Ectodermal cell (in vitro differentiated cells): ENCODE results near the gene P2RY8.
"Not testable (repeated sequence)": the region's sequence is repeated elsewhere in the genome, so short reads cannot be mapped to it uniquely, and the experiment has no call there.

Experiments
- H3K27ac ChIP-seq: 2 replicates; pipeline ENCODE4 v1.7.0; 2013; ENCODE audit warnings: mild to moderate bottlenecking, low read depth, low read length; ENCODE audit not compliant: insufficient read depth, poor library complexity, severe bottlenecking
- H3K27me3 ChIP-seq: 2 replicates; pipeline ENCODE4 v1.7.0; 2013; ENCODE audit warnings: mild to moderate bottlenecking, low read length; ENCODE audit not compliant: insufficient read depth, control insufficient read depth, poor library complexity, severe bottlenecking
- H3K36me3 ChIP-seq: one replicate; pipeline ENCODE4 v1.7.0; 2013; ENCODE audit warnings: low read length; ENCODE audit not compliant: control insufficient read depth, insufficient read depth
- H3K4me1 ChIP-seq: one replicate; pipeline ENCODE4 v1.7.0; 2013; ENCODE audit warnings: low read length; ENCODE audit not compliant: control insufficient read depth, insufficient read depth
- H3K4me3 ChIP-seq: 2 replicates; pipeline ENCODE4 v1.7.0; 2013; ENCODE audit warnings: low read depth, low read length, control low read depth; ENCODE audit not compliant: insufficient read depth
- H3K9me3 ChIP-seq: 2 replicates; pipeline ENCODE4 v1.7.0; 2013; ENCODE audit warnings: mild to moderate bottlenecking, low read length, moderate library complexity; ENCODE audit not compliant: control insufficient read depth
- WGBS, 2 experiments: methylation state at CpG; one replicate each; pipeline ENCODE4 v1.1.7; 2013; ENCODE audit warnings: missing lambda C conversion rate in 2 of 2; 5-methylcytosine and 5-hydroxymethylcytosine counted together

The P2RY8 gene

GRCh38 chrX:1564750-1565683 lies 28.0 kb upstream of the P2RY8 start:
- Histone ChIP-seq H3K27ac (no peak overlapping the region), H3K27me3 (no peaks in the 10 kb centered on the region), H3K4me3 (no peak overlapping the region), H3K36me3 (no peaks in the 10 kb centered on the region), H3K9me3 (no peaks in the 10 kb centered on the region), H3K4me1 (no peaks in the 10 kb centered on the region)
- WGBS, 2 experiments: 85 to 86% methylated on average over 8 to 9 of the region's 10 CpGs

DNA sequence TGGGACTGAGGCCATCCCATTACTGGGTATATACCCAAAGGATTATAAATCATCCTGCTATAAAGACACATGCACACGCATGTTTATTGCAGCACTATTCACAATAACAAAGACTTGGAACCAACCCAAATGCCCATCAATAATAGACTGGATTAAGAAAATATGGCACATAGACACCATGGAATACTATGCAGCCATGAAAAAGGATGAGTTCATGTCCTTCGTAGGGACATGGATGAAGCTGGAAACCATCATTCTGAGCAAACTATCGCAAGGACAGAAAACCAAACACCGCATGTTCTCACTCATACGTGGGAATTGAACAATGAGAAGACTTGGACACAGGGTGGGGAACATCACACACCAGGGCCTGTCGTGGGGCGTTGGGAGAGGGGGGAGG lies 27.1 kb upstream of the P2RY8 start:
- not testable (repeated sequence) for H3K4me1 ChIP-seq, H3K9me3 ChIP-seq, H3K36me3 ChIP-seq, H3K27me3 ChIP-seq, H3K27ac ChIP-seq, H3K4me3 ChIP-seq
- 87 to 91% methylated on average over 7 of the region's 7 CpGs for WGBS, 2 experiments

GRCh38 chrX:1561164-1561563 lies 24.2 kb upstream of the P2RY8 start:
- Histone ChIP-seq H3K27ac (no peak overlapping the region), H3K36me3 (no peaks in the 10 kb centered on the region), H3K4me3 (no peak overlapping the region), H3K4me1 (no peaks in the 10 kb centered on the region), H3K9me3 (no peaks in the 10 kb centered on the region), H3K27me3 (no peaks in the 10 kb centered on the region)
- 84 to 87% methylated on average over 2 of the region's 2 CpGs for WGBS, 2 experiments

GRCh38 chrX:1558761-1559468 lies 21.9 kb upstream of the P2RY8 start:
- Histone ChIP-seq H3K36me3 (no peaks in the 10 kb centered on the region), H3K4me1 (no peaks in the 10 kb centered on the region), H3K9me3 (no peaks in the 10 kb centered on the region), H3K27me3 (no peaks in the 10 kb centered on the region), H3K4me3 (no peak overlapping the region), H3K27ac (no peak overlapping the region)
- 87 to 88% methylated on average over 13 of the region's 13 CpGs for WGBS, 2 experiments

DNA sequence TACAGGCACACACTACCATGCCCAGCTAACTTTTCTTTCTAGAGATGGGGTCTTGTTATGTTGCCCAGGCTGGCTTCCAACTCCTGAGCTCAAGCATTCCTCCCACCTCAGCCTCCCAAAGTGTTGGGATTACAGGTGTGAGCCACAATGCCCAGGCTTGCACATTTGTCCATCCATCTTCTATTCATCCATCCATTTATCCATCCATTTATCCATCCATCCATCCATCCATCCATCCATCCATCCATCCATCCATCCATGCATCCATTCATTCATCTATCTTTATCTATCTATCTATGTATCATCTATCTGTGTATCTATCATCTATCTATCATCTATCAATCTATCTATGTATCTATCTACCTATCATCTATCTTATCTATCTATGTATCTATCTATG lies 20.5 kb upstream of the P2RY8 start:
- not testable (repeated sequence) for H3K4me3 ChIP-seq, H3K9me3 ChIP-seq, H3K27me3 ChIP-seq, H3K27ac ChIP-seq, H3K4me1 ChIP-seq, H3K36me3 ChIP-seq

DNA sequence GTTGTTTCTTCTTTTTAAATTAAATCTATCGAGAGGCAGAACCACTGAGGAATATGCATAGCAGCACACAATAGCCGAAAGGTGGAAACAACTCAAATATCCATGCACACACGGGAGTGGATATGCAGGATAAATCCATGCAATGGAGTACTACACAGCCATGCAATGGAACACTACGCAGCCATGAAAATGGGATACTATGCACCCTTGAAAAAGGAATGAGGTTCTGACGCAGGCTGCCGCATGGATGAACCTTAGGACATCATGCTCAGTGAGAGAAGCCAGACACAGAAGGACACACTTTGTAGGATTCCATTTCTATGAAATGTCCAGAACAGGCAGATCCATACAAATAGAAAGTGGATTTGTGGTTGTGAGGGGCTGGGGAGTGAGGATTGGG lies 18.4 kb upstream of the P2RY8 start:
- Histone ChIP-seq H3K36me3 (no peaks in the 10 kb centered on the region), H3K27me3 (no peaks in the 10 kb centered on the region), H3K4me3 (no peak overlapping the region), H3K9me3 (no peaks in the 10 kb centered on the region), H3K27ac (no peak overlapping the region), H3K4me1 (no peaks in the 10 kb centered on the region)
- WGBS, 2 experiments: 94 to 95% methylated on average over 6 of the region's 6 CpGs

DNA sequence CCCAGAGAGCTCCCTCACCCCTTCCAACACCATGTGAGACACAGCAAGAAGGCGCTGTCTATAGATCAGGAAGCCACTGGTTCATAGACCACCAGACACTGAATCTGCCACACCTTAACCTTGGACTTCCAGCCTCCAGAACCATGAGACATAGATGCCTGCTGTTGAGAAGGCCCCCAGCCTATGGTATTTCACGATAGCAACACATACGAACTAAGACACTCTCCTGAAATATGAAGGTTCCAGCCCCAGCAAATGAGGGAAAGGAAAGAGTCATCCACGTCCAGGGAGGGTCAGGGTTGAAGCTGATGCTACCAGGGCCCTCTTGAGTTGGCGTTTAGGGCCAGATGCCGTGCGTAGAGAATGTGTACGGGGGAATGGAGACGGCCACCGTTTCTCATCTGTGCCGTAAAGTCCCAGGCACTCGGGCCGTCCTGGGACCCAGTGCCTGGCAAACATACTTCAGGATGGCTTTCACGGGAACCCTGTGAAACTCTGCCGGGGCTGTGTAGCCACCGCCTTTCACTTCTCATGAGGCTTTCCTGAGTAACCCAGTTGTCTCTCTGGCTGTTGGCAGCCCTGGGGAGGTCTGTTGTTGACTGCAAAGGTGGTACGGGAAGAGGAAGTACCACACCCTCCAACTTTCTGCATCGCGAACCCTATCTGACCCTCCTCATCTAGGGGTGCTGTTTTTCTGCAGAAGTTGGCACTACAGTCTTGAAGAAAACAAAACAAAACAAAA lies 17.7 kb upstream of the P2RY8 start:
- H3K9me3 ChIP-seq: no peaks in the 10 kb centered on the region
- 93 to 94% methylated on average over 19 of the region's 19 CpGs for WGBS, 2 experiments
- H3K27ac ChIP-seq: no peak overlapping the region
- no peak overlapping the region for H3K4me3 ChIP-seq
- H3K27me3 ChIP-seq: no peaks in the 10 kb centered on the region
- no peaks in the 10 kb centered on the region for H3K4me1 ChIP-seq
- no peaks in the 10 kb centered on the region for H3K36me3 ChIP-seq

DNA sequence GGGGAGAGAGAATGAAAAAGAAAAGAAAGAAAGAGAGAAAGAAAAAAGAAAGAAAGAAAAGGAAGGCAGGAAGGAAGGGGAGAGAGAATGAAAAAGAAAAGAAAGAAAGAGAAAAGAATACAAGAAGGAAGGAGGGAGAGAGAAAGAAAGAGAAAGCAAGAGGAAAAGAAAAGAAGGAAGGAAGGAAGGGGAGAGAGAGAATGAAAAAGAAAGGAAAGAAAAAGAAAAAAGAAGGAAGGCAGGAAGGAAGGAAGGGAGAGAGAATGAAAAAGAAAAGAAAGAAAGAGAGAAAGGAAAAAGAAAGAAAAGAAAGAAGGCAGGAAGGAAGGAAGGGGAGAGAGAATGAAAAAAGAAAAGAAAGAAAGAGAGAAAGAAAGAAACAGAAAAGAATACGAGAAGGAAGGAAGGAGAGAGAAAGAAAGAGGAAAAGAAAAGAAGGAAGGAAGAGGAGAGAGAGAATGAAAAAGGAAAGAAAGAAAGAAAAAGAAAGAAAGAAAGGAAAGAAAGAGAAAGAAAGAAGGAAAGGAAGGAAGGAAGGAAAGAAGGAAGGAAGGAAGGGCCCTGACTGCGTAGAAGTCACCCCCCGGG lies 15.1 kb upstream of the P2RY8 start:
- H3K36me3 ChIP-seq: no peaks in the 10 kb centered on the region
- 92 to 96% methylated on average over 3 of the region's 3 CpGs for WGBS, 2 experiments
- no peak overlapping the region for H3K27ac ChIP-seq

DNA sequence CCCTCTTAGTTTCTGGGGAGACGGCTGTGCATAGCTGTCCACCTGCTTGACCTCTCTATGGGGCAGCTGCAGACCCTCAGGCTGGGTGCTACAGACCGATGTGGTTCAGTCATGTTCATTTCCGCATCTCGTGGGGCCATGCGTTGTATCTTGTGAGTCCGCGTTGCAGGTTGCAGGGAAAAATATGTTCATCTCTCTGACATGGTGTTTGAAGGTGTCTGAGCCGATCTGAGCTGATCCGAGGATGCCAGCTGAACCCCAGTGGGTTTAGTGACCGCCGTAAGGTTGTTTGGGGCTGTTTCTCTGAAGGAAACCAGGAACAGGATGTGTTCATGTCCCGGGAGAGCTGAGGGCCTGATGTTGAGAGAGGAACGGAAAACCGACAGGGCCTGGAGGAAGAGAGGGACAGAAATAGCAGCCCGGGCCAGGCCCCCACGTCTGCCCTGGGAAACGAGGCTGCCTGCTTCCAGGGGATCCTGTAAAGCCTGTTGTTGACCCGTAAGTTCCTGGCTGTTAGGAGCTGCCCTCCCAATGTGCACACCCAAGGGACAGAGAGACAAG lies 9.8 kb upstream of the P2RY8 start:
- no peak overlapping the region for H3K27ac ChIP-seq
- H3K27me3 ChIP-seq: no peaks in the 10 kb centered on the region
- 92 to 94% methylated on average over 18 of the region's 18 CpGs for WGBS, 2 experiments
- H3K4me1 ChIP-seq: no peaks in the 10 kb centered on the region
- H3K9me3 ChIP-seq: no peaks in the 10 kb centered on the region
- no peak overlapping the region for H3K4me3 ChIP-seq
- no peaks in the 10 kb centered on the region for H3K36me3 ChIP-seq

More for the DNA sequence above, 15.1 kb upstream of the P2RY8 start:
- no peaks in the 10 kb centered on the region for H3K9me3 ChIP-seq
- H3K4me1 ChIP-seq: no peaks in the 10 kb centered on the region
- H3K27me3 ChIP-seq: no peaks in the 10 kb centered on the region
- no peak overlapping the region for H3K4me3 ChIP-seq
